Measurements from ENCODE around the gene PRKD3.

Gene PRKD3

DNA sequence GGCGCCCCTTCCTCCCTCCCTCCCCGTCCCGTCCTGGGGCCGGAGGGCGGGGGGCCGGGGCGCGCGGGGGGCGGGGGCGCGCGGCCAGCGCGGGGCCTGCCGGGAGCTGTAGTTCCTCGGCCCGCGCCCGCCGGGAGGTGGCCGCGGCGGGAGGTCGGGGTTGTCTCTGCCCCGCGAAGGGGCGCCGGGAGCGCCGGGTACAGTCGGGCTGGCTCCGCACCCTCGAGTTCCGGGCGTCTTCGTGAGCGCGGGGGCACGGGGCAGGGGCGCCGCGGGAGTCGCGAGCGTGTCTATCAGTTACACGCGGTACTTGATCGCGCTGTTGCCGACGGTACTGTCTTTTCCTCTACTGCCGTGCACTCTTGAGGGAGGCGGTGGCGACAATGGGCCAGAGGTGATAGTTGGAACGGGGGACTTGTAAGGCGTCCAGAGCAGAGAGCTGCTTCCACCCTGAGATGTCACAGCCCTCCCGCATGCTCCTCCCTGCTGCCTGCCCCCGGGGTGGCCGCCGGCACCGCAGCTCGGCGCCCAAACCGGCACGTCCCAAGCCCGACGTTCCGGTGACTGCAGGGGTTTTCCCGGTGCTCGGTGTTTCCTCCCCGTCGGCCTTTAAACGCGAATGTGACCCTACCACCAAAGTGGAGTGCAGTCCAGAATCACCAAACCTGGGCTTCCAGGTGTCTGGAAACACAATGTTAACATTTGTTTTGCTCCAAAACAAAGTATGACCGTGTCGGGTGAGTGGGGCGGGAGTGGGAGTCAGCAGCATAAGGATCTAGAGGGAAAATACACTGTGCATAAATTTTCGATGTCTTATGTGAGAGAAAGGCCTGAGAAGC lies at the start of gene PRKD3:
TSS of gene PRKD3 (minus strand) at position 48 of the 839 bp plus-strand sequence. CDS start 8,309 bp downstream, outside the sequence.
- TF ChIP-seq, protein P1, sequence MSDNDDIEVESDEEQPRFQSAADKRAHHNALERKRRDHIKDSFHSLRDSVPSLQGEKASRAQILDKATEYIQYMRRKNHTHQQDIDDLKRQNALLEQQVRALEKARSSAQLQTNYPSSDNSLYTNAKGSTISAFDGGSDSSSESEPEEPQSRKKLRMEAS (IDR thresholded peaks at IDR 0.05) = peak; percentile 42
- TF ChIP-seq ZBTB7A (IDR thresholded peaks at IDR 0.05; ENCODE audit: low read depth) (peak; percentile 16; the same call in 1 of the 2 replicates), TAF1 (IDR thresholded peaks at IDR 0.05; ENCODE audit: low read depth) (no peak)

DNA sequence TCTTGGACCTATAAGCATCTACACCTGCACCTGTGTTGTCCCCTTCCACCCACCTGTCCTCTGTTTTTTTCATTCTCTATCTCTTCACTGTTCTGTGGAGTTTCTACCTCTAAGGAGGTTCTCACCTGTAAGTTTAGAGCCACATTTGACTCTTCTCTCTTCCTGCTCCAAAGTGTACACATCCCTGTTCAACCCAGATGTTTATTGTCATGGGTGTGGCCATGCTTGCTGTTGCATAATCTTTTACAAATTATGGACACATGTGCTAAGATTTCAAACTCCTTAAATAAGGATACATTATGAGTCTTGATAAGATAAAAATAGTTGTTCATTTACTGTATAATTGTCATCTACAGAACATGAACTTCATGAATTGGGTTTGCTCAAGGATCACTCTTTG lies 47.4 kb upstream of the PRKD3 start:
- no peak for TF ChIP-seq FOXM1 (IDR thresholded peaks at IDR 0.05; ENCODE audit: borderline replicate concordance, low read depth)

DNA sequence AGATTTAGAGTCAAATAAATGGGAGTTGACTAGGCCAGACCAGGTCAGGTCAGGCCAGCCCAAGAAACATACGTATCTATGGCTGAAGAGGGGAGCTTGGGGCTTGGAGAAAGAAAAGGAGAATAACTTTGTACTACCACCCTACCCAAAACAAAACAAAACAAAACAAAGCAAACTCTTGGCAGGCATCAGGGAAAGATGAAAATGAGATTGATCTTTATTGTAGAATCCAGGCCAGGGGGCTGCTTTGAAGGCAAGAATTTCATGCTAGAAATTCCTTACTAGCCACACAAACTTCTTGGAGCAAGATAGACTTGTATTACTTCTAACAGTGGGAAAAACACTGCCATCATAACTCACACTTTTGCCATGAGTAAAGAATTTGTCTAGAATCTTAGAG lies 46.0 kb upstream of the PRKD3 start:
- no peak for TF ChIP-seq TCF12 (IDR thresholded peaks at IDR 0.05; ENCODE audit: low read depth)

DNA sequence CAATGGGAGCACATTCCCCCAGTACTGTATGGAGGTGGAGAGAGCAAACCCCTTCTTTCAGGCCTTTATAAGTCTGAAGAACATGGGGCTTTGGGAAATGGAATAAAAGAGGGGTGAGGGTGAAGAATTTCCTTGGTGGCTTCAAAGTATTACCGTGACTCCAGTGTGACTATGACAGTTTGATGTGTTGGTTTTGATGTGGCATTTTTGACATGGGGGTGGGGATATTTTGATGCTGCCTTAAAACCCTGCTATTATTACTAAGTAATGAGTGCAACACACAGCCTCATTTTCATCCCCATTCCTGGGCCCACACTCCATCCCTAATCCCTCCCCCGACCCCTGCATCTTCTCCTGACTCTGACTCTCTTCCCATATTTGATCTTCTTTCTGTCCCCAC lies 43.4 kb upstream of the PRKD3 start:
- TF ChIP-seq EGR1 (IDR thresholded peaks at IDR 0.05) (no peak), CEBPB (IDR thresholded peaks at IDR 0.05) (no peak), CREB1 (IDR thresholded peaks at IDR 0.05; ENCODE audit: low read depth) (no peak), EP300 (IDR thresholded peaks at IDR 0.05; ENCODE audit: borderline replicate concordance) (no peak)

DNA sequence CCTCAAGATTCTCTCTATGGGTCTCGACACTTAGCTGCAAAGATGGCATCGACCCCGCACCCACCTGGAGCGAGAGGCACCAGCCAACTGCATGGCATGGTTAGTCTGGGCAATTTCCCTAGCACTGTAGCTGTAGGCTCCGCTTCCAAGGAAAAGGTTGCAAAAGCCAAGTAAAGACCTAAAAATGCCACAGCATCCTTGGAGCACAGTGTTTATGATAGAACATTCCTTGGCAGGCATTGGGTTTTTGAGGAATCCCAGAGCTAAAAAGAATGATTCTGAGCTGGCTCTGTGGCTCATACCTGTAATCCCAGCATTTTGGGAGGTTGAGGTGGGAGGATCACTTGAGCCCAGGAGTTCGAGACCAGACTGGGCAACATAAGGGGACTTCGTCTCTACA lies 42.7 kb upstream of the PRKD3 start:
- no peak for TF ChIP-seq ZBTB7A (IDR thresholded peaks at IDR 0.05; ENCODE audit: low read depth)
- TF ChIP-seq FOXM1 (IDR thresholded peaks at IDR 0.05; ENCODE audit: borderline replicate concordance, low read depth) = no peak
- TF ChIP-seq NFIC (IDR thresholded peaks at IDR 0.05) = no peak
- no peak for TF ChIP-seq EGR1 (IDR thresholded peaks at IDR 0.05)
- no peak for TF ChIP-seq TCF12 (IDR thresholded peaks at IDR 0.05; ENCODE audit: low read depth)
- TF ChIP-seq TEAD4 (IDR thresholded peaks at IDR 0.05) = no peak

DNA sequence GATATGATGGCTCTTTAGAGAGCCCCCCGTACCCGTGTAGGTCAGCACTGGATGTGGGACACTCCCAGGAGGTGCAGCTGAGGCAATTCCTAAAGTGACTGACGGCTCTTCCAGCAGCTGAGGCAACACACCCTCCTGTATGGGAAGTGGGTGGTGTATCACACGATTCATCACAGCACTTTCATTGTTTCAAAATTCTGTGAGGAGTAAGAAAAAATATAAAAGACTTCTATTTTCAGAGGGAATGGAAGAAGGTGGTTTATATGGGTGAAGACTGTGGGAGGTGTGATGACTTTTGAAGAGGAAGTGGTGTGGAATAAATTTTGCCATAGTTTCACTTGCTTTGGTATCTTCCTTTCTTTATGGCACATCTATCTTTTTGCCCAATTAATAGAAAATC lies 42.1 kb upstream of the PRKD3 start:
- TF ChIP-seq, protein P2, sequence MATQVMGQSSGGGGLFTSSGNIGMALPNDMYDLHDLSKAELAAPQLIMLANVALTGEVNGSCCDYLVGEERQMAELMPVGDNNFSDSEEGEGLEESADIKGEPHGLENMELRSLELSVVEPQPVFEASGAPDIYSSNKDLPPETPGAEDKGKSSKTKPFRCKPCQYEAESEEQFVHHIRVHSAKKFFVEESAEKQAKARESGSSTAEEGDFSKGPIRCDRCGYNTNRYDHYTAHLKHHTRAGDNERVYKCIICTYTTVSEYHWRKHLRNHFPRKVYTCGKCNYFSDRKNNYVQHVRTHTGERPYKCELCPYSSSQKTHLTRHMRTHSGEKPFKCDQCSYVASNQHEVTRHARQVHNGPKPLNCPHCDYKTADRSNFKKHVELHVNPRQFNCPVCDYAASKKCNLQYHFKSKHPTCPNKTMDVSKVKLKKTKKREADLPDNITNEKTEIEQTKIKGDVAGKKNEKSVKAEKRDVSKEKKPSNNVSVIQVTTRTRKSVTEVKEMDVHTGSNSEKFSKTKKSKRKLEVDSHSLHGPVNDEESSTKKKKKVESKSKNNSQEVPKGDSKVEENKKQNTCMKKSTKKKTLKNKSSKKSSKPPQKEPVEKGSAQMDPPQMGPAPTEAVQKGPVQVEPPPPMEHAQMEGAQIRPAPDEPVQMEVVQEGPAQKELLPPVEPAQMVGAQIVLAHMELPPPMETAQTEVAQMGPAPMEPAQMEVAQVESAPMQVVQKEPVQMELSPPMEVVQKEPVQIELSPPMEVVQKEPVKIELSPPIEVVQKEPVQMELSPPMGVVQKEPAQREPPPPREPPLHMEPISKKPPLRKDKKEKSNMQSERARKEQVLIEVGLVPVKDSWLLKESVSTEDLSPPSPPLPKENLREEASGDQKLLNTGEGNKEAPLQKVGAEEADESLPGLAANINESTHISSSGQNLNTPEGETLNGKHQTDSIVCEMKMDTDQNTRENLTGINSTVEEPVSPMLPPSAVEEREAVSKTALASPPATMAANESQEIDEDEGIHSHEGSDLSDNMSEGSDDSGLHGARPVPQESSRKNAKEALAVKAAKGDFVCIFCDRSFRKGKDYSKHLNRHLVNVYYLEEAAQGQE (IDR thresholded peaks at IDR 0.05; ENCODE audit: low read depth) = no peak
- TF ChIP-seq TEAD4 (IDR thresholded peaks at IDR 0.05) = no peak
- no peak for TF ChIP-seq YY1 (IDR thresholded peaks at IDR 0.05; ENCODE audit: low read depth)
- no peak for TF ChIP-seq CEBPB (IDR thresholded peaks at IDR 0.05)
- TF ChIP-seq, protein P3, sequence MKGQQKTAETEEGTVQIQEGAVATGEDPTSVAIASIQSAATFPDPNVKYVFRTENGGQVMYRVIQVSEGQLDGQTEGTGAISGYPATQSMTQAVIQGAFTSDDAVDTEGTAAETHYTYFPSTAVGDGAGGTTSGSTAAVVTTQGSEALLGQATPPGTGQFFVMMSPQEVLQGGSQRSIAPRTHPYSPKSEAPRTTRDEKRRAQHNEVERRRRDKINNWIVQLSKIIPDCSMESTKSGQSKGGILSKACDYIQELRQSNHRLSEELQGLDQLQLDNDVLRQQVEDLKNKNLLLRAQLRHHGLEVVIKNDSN (IDR thresholded peaks at IDR 0.05) = no peak

DNA sequence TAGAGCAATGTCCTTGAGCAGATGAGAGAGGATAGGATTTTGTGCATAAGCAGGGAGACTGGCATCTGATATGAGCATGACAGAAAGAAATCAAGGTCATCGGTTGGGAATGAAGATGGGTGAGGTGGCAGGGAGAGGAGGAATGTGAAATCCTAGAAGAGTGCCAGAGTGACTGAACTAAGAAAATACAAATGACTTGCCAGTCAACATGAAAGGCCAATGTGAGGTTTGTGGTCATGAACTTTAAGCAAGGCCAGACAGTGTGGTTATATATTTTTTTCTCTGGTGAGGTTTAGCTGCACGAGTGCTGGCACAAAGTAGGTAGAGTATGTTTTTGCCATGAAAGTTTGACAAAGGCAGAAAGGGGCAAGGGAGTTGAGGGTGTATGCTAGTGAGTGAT lies 41.0 kb upstream of the PRKD3 start:
- TF ChIP-seq NFIC (IDR thresholded peaks at IDR 0.05) (no peak), TAF1 (IDR thresholded peaks at IDR 0.05; ENCODE audit: low read depth) (no peak), ZBTB7A (IDR thresholded peaks at IDR 0.05; ENCODE audit: low read depth) (no peak), RAD21 (IDR thresholded peaks at IDR 0.05; ENCODE audit: low read depth) (no peak)

DNA sequence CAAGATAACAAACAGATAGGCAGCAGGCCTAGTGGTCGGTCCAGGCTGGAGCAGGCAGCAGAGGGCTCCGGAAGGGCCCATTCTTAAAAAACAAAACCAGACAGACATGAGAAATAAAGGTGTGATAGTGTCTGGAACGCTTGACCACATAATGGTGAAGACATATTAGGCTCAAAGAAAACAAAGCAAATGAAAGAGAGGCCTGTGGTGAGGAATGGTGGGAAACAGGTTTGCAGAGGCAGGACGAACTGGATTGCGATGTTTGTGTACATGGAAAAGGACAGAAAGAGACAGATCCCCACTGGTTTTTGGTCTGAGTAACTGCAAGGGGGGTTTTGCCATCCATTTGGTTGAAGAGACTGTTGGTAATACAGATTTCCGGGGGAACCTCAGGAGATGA lies 39.7 kb upstream of the PRKD3 start:
- TF ChIP-seq, protein P2 (IDR thresholded peaks at IDR 0.05; ENCODE audit: low read depth) = no peak
- TF ChIP-seq FOXM1 (IDR thresholded peaks at IDR 0.05; ENCODE audit: borderline replicate concordance, low read depth) = no peak
- no peak for TF ChIP-seq ZBTB7A (IDR thresholded peaks at IDR 0.05; ENCODE audit: low read depth)
- TF ChIP-seq CEBPB (IDR thresholded peaks at IDR 0.05) = no peak

All from Ishikawa (cell line).